ENCODE results near the gene BEND7.
"Not testable (repeated sequence)": the region's sequence is repeated elsewhere in the genome, so short reads cannot be mapped to it uniquely, and the experiment has no call there.

The BEND7 gene

DNA sequence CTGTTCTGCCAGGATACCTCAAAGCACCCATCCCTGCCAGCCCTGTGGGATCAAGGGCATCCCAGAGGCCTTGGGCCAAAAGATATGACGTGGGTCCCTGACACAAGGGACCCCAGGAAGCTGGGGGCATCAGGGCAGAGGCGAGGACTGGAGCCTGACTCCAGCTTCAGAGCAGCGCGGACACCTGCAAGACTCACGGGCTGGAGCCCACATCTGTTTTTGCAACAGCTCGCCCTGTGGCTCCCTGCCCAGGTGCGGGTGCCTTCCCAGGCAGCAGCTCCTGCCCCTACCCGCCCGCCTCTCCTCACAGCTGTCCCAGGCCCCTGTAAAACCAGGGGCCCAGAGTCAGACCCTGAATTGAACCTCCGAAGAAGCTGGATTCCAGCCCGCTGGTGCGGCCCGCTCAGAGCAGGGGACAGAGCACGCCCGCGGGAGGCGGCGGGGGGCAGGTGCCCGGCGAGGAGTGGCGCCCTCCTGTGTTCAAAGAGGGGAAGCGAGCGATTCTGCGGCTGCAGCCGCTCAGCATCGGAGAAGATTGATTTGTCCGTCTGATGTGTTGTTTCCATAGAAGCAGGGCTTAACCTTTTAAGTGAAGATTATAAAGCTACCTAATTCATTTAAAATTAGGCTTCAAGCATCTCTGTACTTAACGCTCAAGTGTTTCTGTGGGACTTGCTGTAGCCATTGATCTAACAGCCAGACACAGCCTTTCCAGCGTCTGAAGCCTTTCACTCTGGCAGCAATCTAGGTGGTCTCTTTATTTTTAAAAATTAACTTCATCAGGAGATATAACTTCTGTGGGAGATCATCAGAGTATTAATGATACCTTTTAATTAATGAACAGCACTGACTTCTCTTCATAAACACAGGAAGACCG, 88.4 kb downstream of the BEND7 start:
- peak overlapping the region; percentile 52; the same call in 1 of the 2 replicates for H3K4me3 ChIP-seq (ENCODE audit: low read length)
- no peaks in the 10 kb centered on the region for H3K79me2 ChIP-seq (ENCODE audit: control insufficient read depth, low read length)
- TF ChIP-seq EZH2phosphoT487 (IDR thresholded peaks at IDR 0.05; ENCODE audit: borderline replicate concordance, low read length): no peak
- TF ChIP-seq, protein P1, sequence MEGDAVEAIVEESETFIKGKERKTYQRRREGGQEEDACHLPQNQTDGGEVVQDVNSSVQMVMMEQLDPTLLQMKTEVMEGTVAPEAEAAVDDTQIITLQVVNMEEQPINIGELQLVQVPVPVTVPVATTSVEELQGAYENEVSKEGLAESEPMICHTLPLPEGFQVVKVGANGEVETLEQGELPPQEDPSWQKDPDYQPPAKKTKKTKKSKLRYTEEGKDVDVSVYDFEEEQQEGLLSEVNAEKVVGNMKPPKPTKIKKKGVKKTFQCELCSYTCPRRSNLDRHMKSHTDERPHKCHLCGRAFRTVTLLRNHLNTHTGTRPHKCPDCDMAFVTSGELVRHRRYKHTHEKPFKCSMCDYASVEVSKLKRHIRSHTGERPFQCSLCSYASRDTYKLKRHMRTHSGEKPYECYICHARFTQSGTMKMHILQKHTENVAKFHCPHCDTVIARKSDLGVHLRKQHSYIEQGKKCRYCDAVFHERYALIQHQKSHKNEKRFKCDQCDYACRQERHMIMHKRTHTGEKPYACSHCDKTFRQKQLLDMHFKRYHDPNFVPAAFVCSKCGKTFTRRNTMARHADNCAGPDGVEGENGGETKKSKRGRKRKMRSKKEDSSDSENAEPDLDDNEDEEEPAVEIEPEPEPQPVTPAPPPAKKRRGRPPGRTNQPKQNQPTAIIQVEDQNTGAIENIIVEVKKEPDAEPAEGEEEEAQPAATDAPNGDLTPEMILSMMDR (IDR thresholded peaks at IDR 0.05; ENCODE audit: low read depth, low read length, poor library complexity, severe bottlenecking): peak; percentile 92
- peak overlapping the region; percentile 70 for H3K4me2 ChIP-seq (ENCODE audit: low read length)
- no peaks in the 10 kb centered on the region for H4K20me1 ChIP-seq (ENCODE audit: control insufficient read depth, insufficient read depth, low read depth, low read length)
- H3K4me1 ChIP-seq (ENCODE audit: control insufficient read depth, low read length): peaks cover 10% of the 10 kb centered on the region
- H3K36me3 ChIP-seq (ENCODE audit: control insufficient read depth, low read length): no peaks in the 10 kb centered on the region
- no peaks in the 10 kb centered on the region for H3K9me3 ChIP-seq (ENCODE audit: control insufficient read depth, insufficient read depth, low read length)
- H3K9me2 ChIP-seq (replicated peaks; ENCODE audit: control insufficient read depth, low read length): no peaks in the 10 kb centered on the region
- no peak overlapping the region for H3K27ac ChIP-seq (ENCODE audit: low read depth, low read length)
- H3K27me3 ChIP-seq (ENCODE audit: control insufficient read depth, low read length): peaks cover 50% of the 10 kb centered on the region
- H3F3A ChIP-seq (ENCODE audit: control insufficient read depth, insufficient read depth): no peaks in the 10 kb centered on the region

DNA sequence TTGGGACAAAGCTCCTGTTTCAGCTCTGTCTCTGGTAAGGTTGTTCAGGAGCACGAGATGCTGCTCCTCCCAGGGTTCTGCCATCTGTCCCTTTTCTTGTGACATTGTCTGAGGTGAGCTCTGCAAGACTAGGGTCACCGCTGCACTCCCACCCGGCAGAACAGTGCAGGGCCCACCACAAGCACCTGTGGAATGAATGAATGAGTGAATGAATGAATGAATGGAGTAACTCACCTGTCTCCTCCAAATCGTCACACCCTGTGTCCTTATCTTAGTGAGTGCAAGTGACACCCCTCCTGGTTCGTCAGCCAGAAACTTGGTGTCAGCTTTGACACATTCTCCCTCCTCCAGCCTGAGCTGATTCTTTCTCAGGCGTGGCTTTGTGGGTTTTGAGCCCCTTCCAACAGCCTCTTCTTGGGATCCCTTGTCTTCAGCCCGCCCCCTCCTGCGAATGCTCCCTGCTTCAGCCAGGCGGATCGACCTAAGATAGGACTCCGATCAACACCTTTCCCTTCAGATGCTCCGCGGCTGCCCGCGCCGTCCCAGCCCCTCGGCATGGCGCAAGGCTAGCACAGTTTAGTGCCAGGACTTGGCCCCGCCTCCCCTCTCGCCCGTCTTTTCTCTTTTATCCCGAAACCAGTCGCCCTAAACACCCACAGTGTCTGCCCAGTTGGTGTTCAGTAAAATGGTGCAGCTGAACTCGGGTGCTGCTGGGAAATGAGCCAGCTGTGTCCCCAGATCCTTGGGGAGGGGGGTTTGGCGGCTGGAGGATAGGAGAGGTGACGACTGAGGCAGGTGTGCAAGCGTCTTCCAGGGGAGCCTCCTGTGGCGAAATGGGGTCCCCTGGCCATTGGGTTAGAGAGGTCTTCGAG, 89.3 kb downstream of the BEND7 start:
- Histone ChIP-seq H3K4me2 (ENCODE audit: low read length) (peak overlapping the region; percentile 70), H3K27ac (ENCODE audit: low read depth, low read length) (no peak overlapping the region)
- TF ChIP-seq, protein P1 (IDR thresholded peaks at IDR 0.05; ENCODE audit: low read depth, low read length, poor library complexity, severe bottlenecking): no peak
- TF ChIP-seq EZH2phosphoT487 (IDR thresholded peaks at IDR 0.05; ENCODE audit: borderline replicate concordance, low read length): no peak

DNA sequence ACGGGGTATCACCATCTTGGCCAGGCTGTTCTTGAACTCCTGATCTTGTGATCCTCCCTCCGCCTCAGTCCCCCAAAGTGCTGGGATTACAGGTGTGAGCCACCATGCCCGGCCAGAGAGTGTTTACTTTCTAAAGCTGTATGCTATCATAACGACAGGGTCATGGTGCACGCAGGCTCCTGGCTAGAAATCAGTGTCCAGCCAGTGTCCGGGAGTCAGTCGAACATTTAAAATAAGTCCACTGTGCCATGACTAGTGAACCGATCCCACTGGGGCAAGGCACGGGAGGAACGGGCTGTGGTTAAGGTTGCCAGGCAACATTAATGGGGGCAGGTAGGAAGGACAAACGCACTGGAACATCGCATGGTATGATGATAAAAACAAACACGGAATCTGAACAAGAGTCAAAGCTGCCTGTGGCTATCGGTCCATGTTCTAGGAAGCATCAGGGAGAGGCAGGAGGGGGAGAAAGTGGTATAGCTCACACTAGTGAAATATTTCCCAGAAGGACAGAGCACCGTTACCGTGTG, 91.7 kb downstream of the BEND7 start:
- Histone ChIP-seq H3K4me1 (ENCODE audit: control insufficient read depth, low read length) (peaks cover 10% of the 10 kb centered on the region), H3K9me3 (ENCODE audit: control insufficient read depth, insufficient read depth, low read length) (no peaks in the 10 kb centered on the region), H3K36me3 (ENCODE audit: control insufficient read depth, low read length) (no peaks in the 10 kb centered on the region), H3F3A (ENCODE audit: control insufficient read depth, insufficient read depth) (no peaks in the 10 kb centered on the region), H4K20me1 (ENCODE audit: control insufficient read depth, insufficient read depth, low read depth, low read length) (no peaks in the 10 kb centered on the region), H3K4me2 (ENCODE audit: low read length) (no peak overlapping the region), H3K9me2 (replicated peaks; ENCODE audit: control insufficient read depth, low read length) (no peaks in the 10 kb centered on the region), H3K27ac (ENCODE audit: low read depth, low read length) (no peak overlapping the region), H3K27me3 (ENCODE audit: control insufficient read depth, low read length) (peaks cover 40% of the 10 kb centered on the region), H3K79me2 (ENCODE audit: control insufficient read depth, low read length) (no peaks in the 10 kb centered on the region), H3K4me3 (ENCODE audit: low read length) (no peak overlapping the region)
- no peak for TF ChIP-seq EZH2phosphoT487 (IDR thresholded peaks at IDR 0.05; ENCODE audit: borderline replicate concordance, low read length)
- TF ChIP-seq, protein P1 (IDR thresholded peaks at IDR 0.05; ENCODE audit: low read depth, low read length, poor library complexity, severe bottlenecking): no peak

More for the DNA sequence above, 89.3 kb downstream of the BEND7 start:
- no peaks in the 10 kb centered on the region for H3F3A ChIP-seq (ENCODE audit: control insufficient read depth, insufficient read depth)
- no peaks in the 10 kb centered on the region for H4K20me1 ChIP-seq (ENCODE audit: control insufficient read depth, insufficient read depth, low read depth, low read length)
- H3K36me3 ChIP-seq (ENCODE audit: control insufficient read depth, low read length): no peaks in the 10 kb centered on the region
- H3K27me3 ChIP-seq (ENCODE audit: control insufficient read depth, low read length): peaks cover 50% of the 10 kb centered on the region
- no peak overlapping the region for H3K4me3 ChIP-seq (ENCODE audit: low read length)
- peaks cover 10% of the 10 kb centered on the region for H3K4me1 ChIP-seq (ENCODE audit: control insufficient read depth, low read length)
- H3K9me2 ChIP-seq (replicated peaks; ENCODE audit: control insufficient read depth, low read length): no peaks in the 10 kb centered on the region
- no peaks in the 10 kb centered on the region for H3K79me2 ChIP-seq (ENCODE audit: control insufficient read depth, low read length)
- no peaks in the 10 kb centered on the region for H3K9me3 ChIP-seq (ENCODE audit: control insufficient read depth, insufficient read depth, low read length)

- not testable (repeated sequence) for H4K20me1 ChIP-seq (ENCODE audit: control insufficient read depth, insufficient read depth, low read depth, low read length); H3K4me3 ChIP-seq (ENCODE audit: low read length); H3K36me3 ChIP-seq (ENCODE audit: control insufficient read depth, low read length); H3K4me2 ChIP-seq (ENCODE audit: low read length); H3F3A ChIP-seq (ENCODE audit: control insufficient read depth, insufficient read depth); H3K4me1 ChIP-seq (ENCODE audit: control insufficient read depth, low read length); H3K27ac ChIP-seq (ENCODE audit: low read depth, low read length); H3K9me3 ChIP-seq (ENCODE audit: control insufficient read depth, insufficient read depth, low read length); H3K9me2 ChIP-seq (replicated peaks; ENCODE audit: control insufficient read depth, low read length); H3K79me2 ChIP-seq (ENCODE audit: control insufficient read depth, low read length)
- peaks cover 26% of the 10 kb centered on the region for H3K27me3 ChIP-seq (ENCODE audit: control insufficient read depth, low read length)
Measured at GRCh38 chr10:13427943-13428342, 100.9 kb downstream of the BEND7 start.
